NCI-H774 (cell line): ENCODE data around the gene RHNO1.

ENCODE experiments used
- DNase-seq: peaks from one replicate; lab custom pipeline; 2025; lab: John Stamatoyannopoulos, UW

RHNO1 gene

DNA sequence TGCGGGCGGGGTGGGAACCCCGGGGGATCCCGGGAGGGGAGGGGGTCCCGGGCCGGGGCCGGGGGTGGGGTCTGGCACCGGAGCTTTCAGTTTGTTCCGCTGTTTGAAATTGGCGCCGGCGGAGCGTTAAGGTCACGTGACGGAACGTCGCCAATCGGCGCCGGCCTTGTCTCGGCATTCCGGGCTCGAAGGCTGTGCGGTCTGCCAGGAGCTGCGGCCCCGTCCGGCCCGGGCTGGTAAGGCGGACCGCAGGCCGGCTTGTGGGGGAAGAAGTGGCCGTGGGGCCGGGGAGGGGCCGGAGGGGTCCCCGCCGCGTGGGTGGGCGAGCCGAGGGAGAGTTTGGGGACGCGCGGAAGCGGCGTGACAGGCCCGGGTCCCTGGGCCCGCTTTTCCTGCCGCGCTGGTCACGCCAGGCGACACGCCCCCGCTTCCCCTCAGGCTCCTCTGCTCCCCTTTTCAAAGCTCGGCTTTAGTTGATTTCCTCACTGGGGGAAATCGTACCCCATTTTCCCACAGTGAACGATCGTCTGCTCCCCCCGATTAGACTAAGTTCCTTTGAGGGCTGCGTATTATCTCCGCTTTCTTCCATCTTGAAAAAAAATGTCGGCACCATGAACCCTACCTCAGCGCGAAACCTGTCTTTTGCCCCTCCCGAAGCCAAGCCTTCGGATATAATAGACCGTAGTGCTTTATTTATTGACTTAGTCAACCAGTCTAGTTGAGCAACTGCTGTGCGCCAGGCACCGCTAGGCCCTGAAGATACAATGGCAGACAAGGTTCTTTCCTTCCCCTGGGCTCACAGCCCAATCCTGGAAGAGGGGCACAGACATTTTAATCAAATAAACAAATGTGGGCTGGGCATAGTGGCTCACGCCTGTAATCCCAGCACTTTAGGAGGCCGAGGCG lies at the start of gene RHNO1, which contains the start of gene FOXM1:
Gene RHNO1 (plus strand): TSS at position 177 of the 906 bp plus-strand sequence. CDS start 8,144 bp downstream, outside the sequence.
Gene FOXM1 (minus strand): TSS at position 128 of the 906 bp plus-strand sequence. CDS start 2,696 bp downstream, outside the sequence.
- peak; percentile 90 for DNase-seq

DNA sequence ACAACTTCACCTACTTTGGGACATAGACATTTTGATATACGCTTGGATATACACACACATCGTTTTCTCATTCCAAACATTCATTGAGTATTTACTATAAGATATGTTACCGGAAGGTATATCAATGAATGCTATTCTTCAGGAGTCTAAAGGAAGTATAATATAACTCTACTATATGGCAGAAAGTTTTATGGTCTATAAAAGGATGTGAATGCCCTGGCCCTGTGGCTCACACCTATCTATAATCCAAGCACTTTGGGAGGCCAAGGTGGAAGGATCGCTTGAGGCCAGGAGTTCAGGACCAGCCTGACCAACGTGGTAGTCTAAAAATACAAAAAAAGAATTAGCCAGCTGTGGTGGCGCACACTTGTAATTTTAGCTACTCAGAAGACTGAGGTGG lies 47.7 kb upstream of the RHNO1 start:
- DNase-seq = no peak

GRCh38 chr12:2832550-2833127 lies 44.4 kb upstream of the RHNO1 start:
- DNase-seq = no peak

- DNase-seq = no peak
Observed at GRCh38 chr12:2833327-2833726, 43.7 kb upstream of the RHNO1 start.

DNA sequence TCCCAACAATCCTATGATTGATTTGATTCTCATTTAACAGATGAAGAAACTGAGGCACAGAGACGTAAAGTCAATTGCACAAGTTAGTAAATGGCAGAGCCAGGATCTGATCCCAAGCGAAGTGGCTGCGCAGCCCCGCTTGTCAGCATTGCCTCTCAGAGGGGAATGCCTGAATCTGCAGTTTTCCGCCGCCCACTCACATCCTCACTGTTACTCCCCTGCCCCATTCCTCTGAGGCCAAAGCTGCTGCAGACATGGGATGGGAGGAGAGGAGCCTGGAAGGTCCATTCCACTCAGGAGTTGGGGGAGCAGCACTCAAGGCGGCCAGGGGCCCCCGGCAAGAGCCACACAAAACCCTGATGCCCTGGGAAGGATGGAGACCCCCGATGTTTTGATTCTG lies 43.2 kb upstream of the RHNO1 start:
- DNase-seq = no peak

DNA sequence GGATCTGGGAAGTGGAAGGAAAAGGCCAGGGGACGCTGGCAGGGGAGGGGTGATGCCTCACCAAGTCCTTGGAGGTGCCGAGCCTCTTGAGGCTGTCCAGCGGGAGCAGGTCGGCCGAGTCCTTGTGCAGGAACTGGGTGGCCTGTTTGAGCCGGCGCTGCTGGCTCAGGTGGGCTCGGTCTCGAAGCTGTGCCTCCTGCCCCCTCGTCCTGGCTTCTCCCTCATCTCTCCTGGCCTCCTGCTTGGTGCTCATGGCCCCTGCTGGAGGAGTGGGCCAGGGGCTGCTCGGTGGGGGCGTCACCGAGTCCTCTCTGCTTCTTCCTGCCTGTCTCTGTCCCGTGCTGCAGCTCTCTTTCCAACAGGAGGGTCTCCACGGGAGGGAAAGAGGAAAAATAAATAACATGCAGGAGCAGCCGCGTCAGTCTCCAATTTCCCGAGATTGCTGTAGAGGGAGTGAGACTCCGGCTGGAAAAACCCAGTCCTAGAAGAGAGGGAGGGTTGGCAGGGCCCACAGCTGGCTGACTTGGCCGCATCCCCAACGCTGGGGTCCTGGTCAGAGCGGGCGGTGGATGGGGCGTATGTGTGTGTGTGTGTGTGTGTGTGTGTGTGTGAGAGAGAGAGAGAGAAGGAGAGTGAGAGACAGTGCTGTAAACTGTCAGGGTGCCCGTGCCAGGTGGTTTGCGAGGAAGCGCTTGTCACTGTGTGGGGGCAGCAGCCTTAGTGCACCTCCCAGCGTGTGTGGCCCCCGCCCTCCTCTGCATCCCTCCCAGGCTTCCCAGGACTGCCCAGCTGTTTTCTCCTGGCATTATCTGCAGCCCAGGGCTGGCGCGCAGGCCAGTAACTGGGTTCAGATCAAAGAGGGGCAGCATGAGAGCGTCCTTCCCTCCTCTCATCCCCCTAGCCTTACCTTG lies 42.2 kb upstream of the RHNO1 start, which contains the start of gene NRIP2:
Gene NRIP2 (minus strand): TSS at position 455 of the 911 bp plus-strand sequence. CDS start 52 bp downstream, at position 403.
- no peak for DNase-seq

- no peak for DNase-seq
Observed at GRCh38 chr12:2835691-2836403, 41.2 kb upstream of the RHNO1 start.

GRCh38 chr12:2836574-2836973 lies 40.4 kb upstream of the RHNO1 start:
- DNase-seq = no peak

DNA sequence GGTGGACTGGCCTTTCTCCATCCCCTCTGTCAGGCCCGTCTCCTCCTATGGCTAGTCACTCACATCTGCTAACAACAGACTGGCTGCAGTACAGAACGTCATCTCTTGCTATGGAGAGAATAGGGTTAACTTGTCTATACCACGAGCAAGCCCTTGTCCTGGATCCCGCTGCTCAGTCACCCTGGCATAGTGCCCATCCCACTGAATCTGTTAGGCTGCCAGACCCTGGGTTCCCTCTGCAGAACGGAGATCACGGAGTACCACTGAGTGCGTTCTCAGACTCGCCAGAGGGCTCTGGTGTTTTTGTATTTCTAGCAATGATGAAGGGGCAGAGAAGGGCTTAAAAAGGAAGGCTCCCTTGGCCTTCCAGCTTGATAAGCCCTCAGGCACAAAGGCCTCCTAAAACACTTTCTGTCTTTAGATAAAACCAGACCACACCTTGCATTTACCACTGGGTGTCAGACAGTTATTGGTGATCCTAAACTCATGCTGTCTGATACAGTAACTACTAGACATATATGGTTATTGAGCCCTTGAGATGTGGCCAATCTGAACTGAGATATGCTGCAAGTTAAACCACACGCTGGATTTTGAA lies 35.9 kb upstream of the RHNO1 start:
- DNase-seq = no peak

GRCh38 chr12:2842948-2843347 lies 34.1 kb upstream of the RHNO1 start:
- no peak for DNase-seq

- no peak for DNase-seq
Observed at GRCh38 chr12:2844786-2845185, 32.2 kb upstream of the RHNO1 start.

DNA sequence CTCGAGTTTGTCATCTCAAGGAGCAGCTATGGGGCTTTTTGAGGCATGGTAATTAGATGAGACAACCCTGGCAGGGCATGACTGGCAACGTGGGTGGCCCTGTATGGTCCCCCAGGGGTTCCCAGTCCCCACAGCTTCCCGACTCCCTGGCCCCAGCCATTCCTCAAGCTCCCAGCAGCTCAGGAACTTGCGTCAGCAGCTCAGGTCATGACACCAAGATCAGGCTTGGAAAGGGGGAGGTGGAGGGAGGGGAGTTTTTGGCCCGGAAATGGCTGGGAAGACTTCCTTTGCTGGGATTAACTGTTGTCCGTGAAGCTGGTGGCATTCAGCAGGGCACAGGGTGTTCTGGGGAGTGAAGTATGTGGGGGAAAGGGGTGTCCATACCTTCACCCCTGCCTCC lies 31.7 kb upstream of the RHNO1 start:
- DNase-seq = no peak

DNA sequence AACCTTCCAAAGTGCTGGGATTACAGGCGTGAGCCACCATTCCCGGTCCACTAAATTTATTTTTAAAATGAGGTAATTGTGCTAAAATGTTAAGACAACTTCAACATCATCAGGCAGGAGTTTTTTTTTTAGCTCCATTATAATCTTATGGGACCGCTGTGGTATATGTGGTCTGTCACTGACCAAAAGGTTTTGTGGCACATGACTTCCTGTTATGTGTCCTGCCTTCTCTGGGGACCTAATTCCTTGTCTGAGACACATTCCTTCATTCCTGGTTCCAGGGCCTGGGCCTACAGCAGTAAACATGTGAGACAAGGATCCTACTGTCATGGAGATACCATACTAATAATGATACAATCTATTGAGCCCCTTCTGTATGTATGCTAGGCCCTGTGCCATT lies 25.1 kb upstream of the RHNO1 start:
- no peak for DNase-seq

DNA sequence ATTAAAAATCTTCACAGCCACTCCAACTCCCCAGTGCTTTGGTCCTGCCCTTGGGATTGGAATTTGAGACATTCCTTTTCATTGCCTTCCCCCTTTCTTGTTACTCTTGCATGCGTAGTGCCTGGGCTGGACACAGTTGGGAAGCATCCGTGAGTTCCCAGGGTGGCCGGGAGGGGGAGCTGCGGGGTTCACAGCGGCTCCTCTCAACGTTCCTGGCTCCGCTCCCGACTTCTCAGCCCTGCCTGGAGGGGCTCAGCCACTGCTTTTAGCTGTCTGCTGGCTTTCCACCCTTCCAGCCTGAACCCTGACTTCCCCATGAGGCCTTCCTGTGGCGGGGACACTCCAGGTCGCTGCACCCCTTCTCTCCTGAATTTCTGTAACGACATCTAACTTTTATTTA lies 23.4 kb upstream of the RHNO1 start:
- peak; percentile 62 for DNase-seq

GRCh38 chr12:2854669-2855453 lies 22.2 kb upstream of the RHNO1 start:
- no peak for DNase-seq

DNA sequence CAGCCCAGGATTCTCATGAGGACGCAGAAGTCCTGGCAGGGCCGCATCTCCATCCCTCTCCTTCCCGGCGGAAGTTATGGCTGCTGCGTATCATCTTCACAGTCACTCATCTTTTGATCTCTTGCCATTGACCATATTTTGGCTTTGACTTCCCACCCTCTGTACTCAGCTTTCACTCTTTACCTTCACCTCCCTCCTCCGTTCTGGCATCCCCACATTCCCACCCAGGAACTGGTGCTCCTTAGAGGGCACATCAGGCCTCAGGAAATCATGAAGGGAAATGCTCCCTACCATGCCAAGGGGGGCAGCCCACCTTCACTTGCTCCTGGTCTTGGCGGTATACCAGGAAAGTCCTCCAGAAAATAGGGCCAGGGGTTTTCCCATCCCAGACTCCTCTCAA lies 21.5 kb upstream of the RHNO1 start:
- no peak for DNase-seq

GRCh38 chr12:2856051-2856450 lies 21.0 kb upstream of the RHNO1 start:
- no peak for DNase-seq

- peak; percentile 51 for DNase-seq
Observed at GRCh38 chr12:2857021-2857431, 20.0 kb upstream of the RHNO1 start, which contains the start of gene TEX52. TSS of gene TEX52 (minus strand) at chr12:2857039. CDS start at chr12:2857026, 13 bp downstream.

DNA sequence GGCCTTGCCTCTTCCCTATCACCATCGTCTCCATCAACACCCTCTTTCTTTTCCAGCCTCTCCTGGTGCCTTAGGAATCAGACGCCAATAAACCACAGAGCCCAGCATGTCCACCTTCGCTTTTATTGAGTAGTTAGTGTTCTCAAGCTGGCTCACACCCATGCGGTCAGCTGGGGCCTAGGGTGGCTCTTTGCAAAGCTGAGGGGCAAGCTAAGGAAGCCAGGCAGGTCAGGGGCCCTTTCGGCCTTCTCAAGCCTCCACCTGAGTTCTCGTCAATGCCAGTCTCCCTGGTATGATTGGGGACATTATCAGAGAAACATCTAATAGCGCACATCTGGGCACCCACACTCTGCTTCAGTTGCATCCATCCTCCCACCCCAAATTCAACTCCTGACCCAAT lies 19.4 kb upstream of the RHNO1 start:
- no peak for DNase-seq

DNA sequence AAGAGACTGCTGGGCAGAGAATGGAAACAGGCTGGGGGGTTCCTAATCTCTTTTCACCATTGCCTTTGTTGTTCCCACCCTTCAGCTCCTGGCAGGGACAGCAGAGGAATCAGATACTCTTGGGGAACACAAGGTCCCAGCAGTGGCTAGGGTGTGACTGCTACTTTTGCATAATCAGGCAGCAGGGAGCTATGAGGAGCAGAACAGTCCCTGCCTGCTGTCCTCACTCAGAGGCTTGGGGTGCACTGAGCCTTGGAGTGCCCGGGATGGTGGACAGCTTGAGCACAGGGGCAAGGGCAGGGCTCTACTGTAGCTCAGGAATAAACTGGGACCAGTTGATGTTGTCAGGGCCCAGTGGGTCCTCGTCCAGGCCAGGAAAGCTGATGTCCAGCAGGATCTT lies 18.7 kb upstream of the RHNO1 start:
- no peak for DNase-seq
